GM18507 (cell line): ENCODE data around the gene VPS13D.

ENCODE experiments used
- DNase-seq: peaks from one replicate; pipeline ENCODE4 v3.0.0; 2011; ENCODE audit warnings: low read depth; ENCODE audit not compliant: insufficient read length; ENCODE audit errors: extremely low spot score
- FAIRE-seq: peaks from 2 replicates; lab custom pipeline; 2011; peaks lifted over from hg19 to GRCh38; lab: Jason Lieb, UNC

Gene VPS13D

GRCh38 chr1:12346483-12347151 lies 116.8 kb downstream of the VPS13D start:
- FAIRE-seq (no peak), DNase-seq (no peak)

GRCh38 chr1:12348113-12348512 lies 118.3 kb downstream of the VPS13D start:
- FAIRE-seq = no peak

GRCh38 chr1:12353981-12354380 lies 124.2 kb downstream of the VPS13D start:
- no peak for DNase-seq
- FAIRE-seq = no peak

More at GRCh38 chr1:12348113-12348512, 118.3 kb downstream of the VPS13D start:
- no peak for DNase-seq

- FAIRE-seq = no peak
- DNase-seq = no peak
Measured at GRCh38 chr1:12356004-12356890, 126.4 kb downstream of the VPS13D start.

- no peak for DNase-seq
- FAIRE-seq = no peak
Measured at GRCh38 chr1:12358499-12358898, 128.7 kb downstream of the VPS13D start.

GRCh38 chr1:12359359-12360133 lies 129.7 kb downstream of the VPS13D start:
- FAIRE-seq = no peak
- DNase-seq = no peak

- FAIRE-seq = no peak
- DNase-seq = no peak
Measured at GRCh38 chr1:12368646-12369045, 138.8 kb downstream of the VPS13D start.

- no peak for DNase-seq
- FAIRE-seq = no peak
Measured at GRCh38 chr1:12369258-12369657, 139.4 kb downstream of the VPS13D start.

- DNase-seq (no peak), FAIRE-seq (no peak)
Measured at GRCh38 chr1:12370333-12370975, 140.6 kb downstream of the VPS13D start.

- DNase-seq (no peak), FAIRE-seq (no peak)
Measured at GRCh38 chr1:12371053-12371452, 141.2 kb downstream of the VPS13D start.

- DNase-seq (no peak), FAIRE-seq (no peak)
Measured at GRCh38 chr1:12372180-12372579, 142.3 kb downstream of the VPS13D start.

GRCh38 chr1:12372761-12373160 lies 142.9 kb downstream of the VPS13D start:
- DNase-seq (no peak), FAIRE-seq (no peak)

GRCh38 chr1:12375133-12375829 lies 145.5 kb downstream of the VPS13D start:
- FAIRE-seq = no peak

GRCh38 chr1:12376236-12377045 lies 146.6 kb downstream of the VPS13D start:
- DNase-seq (no peak), FAIRE-seq (no peak)

More at GRCh38 chr1:12375133-12375829, 145.5 kb downstream of the VPS13D start:
- no peak for DNase-seq

- no peak for FAIRE-seq
- no peak for DNase-seq
Measured at GRCh38 chr1:12380326-12381249, 150.8 kb downstream of the VPS13D start.

- no peak for FAIRE-seq
Measured at GRCh38 chr1:12383001-12383400, 153.2 kb downstream of the VPS13D start.

GRCh38 chr1:12383786-12384185 lies 154.0 kb downstream of the VPS13D start:
- DNase-seq = no peak
- no peak for FAIRE-seq

More at GRCh38 chr1:12383001-12383400, 153.2 kb downstream of the VPS13D start:
- no peak for DNase-seq
